Measurements from ENCODE around the gene LSP1. TPM values are rescaled to one million over a fixed set of nuclear protein-coding genes. Genes with fewer than 3 reads are reported as not detected.

The LSP1 gene
- total and polyA plus RNA-seq, 2 of the 4 experiments (the other 2 are of a cell fraction): not detected

GRCh38 chr11:1815311-1815710 is 37.6 kb upstream of the LSP1 start:
- Histone ChIP-seq H3K9ac (ENCODE audit: low read depth, low read length) (no peak overlapping the region), H2AK9ac (replicated peaks; ENCODE audit: low read depth, low read length, poor library complexity) (no peak overlapping the region), H3K18ac (ENCODE audit: low read depth, low read length) (no peak overlapping the region), H2BK20ac (ENCODE audit: low read depth, low read length) (no peak overlapping the region), H2BK15ac (ENCODE audit: low read depth, low read length) (no peak overlapping the region), H2BK120ac (ENCODE audit: low read depth, low read length) (no peak overlapping the region), H3K56ac (ENCODE audit: extremely low read depth, insufficient read depth, low read length) (no peak overlapping the region), H4K91ac (ENCODE audit: insufficient read depth, low read depth, low read length) (no peak overlapping the region), H3K14ac (replicated peaks; ENCODE audit: low read depth, low read length) (no peak overlapping the region), H2AK5ac (ENCODE audit: low read depth, low read length) (no peak overlapping the region), H3K27me3 (ENCODE audit: control insufficient read depth, insufficient read depth, low read length) (peaks cover 50% of the 10 kb centered on the region), H4K20me1 (ENCODE audit: insufficient read depth, low read length) (no peaks in the 10 kb centered on the region), H3K36me3 (ENCODE audit: control insufficient read depth, insufficient read depth, low read length) (no peaks in the 10 kb centered on the region), H3K4me2 (ENCODE audit: low read depth, low read length) (no peak overlapping the region), H2BK5ac (ENCODE audit: low read depth, low read length, poor library complexity, severe bottlenecking) (no peak overlapping the region), H2AFZ (replicated peaks; ENCODE audit: low read length, poor library complexity) (no peak overlapping the region), H3K4ac (ENCODE audit: low read depth, low read length) (no peak overlapping the region), H4K5ac (ENCODE audit: low read depth, low read length) (no peak overlapping the region), H3K4me3 (ENCODE audit: insufficient read depth, low read depth, low read length) (no peak overlapping the region), H3K79me1 (ENCODE audit: low read depth in 1 of 2, low read length in 2 of 2) (no peaks in the 10 kb centered on the region), H3K9me1 (ENCODE audit: insufficient read depth, low read length) (no peaks in the 10 kb centered on the region), H3K9me3 (ENCODE audit: control insufficient read depth, insufficient read depth, low read length) (peaks cover 21% of the 10 kb centered on the region), H3K27ac (ENCODE audit: insufficient read depth, low read length) (no peak overlapping the region), H3K23ac (ENCODE audit: low read depth, low read length) (no peak overlapping the region), H3K4me1 (ENCODE audit: control insufficient read depth, insufficient read depth, low read length) (no peaks in the 10 kb centered on the region), H4K8ac (ENCODE audit: low read depth in 2 of 2, low read length in 2 of 2) (no peak overlapping the region)
- POLR2A ChIA-PET (ENCODE audit: unreplicated experiment): no interaction called here
- dilution Hi-C loops (cut with HindIII; ENCODE audit: low sequenced_read_pairs, unreplicated experiment) (no loop called here), in situ Hi-C loops (cut with MboI; ENCODE audit: low sequenced_read_pairs) (no loop called here), intact Hi-C loops (cut with micrococcal nuclease) (no loop called here)
- ATAC-seq (ENCODE audit: low read depth) (no peak), DNase-seq (no peak)
- 43% methylated on average over 1 of the region's 8 CpGs; no CpG with 5 or more reads in 1 of the 2 experiments for WGBS, 2 experiments (ENCODE audit: extremely low coverage in 2 of 2, insufficient read length in 1 of 2)
- no peak for TF ChIP-seq RAD21 (IDR thresholded peaks at IDR 0.05; ENCODE audit: low read length)
- no peak for TF ChIP-seq MXI1 (IDR thresholded peaks at IDR 0.05; ENCODE audit: borderline replicate concordance, low read depth, low read length)
- no peak for TF ChIP-seq FOS (IDR thresholded peaks at IDR 0.05; ENCODE audit: low read depth, low read length)
- no peak for TF ChIP-seq MAZ (IDR thresholded peaks at IDR 0.05; ENCODE audit: borderline replicate concordance, low read depth, low read length)
- TF ChIP-seq, protein P1, sequence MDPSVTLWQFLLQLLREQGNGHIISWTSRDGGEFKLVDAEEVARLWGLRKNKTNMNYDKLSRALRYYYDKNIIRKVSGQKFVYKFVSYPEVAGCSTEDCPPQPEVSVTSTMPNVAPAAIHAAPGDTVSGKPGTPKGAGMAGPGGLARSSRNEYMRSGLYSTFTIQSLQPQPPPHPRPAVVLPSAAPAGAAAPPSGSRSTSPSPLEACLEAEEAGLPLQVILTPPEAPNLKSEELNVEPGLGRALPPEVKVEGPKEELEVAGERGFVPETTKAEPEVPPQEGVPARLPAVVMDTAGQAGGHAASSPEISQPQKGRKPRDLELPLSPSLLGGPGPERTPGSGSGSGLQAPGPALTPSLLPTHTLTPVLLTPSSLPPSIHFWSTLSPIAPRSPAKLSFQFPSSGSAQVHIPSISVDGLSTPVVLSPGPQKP (IDR thresholded peaks at IDR 0.05; ENCODE audit: borderline replicate concordance, low read depth, low read length): no peak
- TF ChIP-seq, protein P2, sequence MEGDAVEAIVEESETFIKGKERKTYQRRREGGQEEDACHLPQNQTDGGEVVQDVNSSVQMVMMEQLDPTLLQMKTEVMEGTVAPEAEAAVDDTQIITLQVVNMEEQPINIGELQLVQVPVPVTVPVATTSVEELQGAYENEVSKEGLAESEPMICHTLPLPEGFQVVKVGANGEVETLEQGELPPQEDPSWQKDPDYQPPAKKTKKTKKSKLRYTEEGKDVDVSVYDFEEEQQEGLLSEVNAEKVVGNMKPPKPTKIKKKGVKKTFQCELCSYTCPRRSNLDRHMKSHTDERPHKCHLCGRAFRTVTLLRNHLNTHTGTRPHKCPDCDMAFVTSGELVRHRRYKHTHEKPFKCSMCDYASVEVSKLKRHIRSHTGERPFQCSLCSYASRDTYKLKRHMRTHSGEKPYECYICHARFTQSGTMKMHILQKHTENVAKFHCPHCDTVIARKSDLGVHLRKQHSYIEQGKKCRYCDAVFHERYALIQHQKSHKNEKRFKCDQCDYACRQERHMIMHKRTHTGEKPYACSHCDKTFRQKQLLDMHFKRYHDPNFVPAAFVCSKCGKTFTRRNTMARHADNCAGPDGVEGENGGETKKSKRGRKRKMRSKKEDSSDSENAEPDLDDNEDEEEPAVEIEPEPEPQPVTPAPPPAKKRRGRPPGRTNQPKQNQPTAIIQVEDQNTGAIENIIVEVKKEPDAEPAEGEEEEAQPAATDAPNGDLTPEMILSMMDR (conservative IDR thresholded peaks at IDR 0.05; ENCODE audit: low read depth, low read length): no peak
- TF ChIP-seq NFE2L2 (IDR thresholded peaks at IDR 0.05; ENCODE audit: low read depth, low read length): no peak
- no peak for TF ChIP-seq CHD1 (IDR thresholded peaks at IDR 0.05; ENCODE audit: low read depth, low read length)
- no peak for TF ChIP-seq RCOR1 (IDR thresholded peaks at IDR 0.05; ENCODE audit: insufficient replicate concordance, low read length)
- CTCF ChIA-PET: no interaction called here
- no TSS peak for BruUV-seq (replicated peaks)
